T-helper 2 cell treated with Interferon-gamma antibody and Interleukin-4, amounts not matched to agents 5 μg/mL and 100 μg/mL, for 36 hours (primary cell): Measurements from ENCODE around the gene METRNL.
"Not testable (repeated sequence)": the region's sequence is repeated elsewhere in the genome, so short reads cannot be mapped to it uniquely, and the experiment has no call there.

Experiments used
- DNase-seq: peaks from one replicate; pipeline ENCODE4 v3.0.0; 2021; ENCODE audit warnings: low spot score
- H3K27ac Mint-ChIP-seq: one replicate; pipeline ENCODE4 v1.8.0; 2021; ENCODE audit warnings: mild to moderate bottlenecking, mixed read lengths
- H3K27me3 Mint-ChIP-seq: one replicate; pipeline ENCODE4 v1.8.0; 2021; ENCODE audit warnings: low read depth, mixed read lengths
- H3K36me3 Mint-ChIP-seq: one replicate; pipeline ENCODE4 v1.8.0; 2021; ENCODE audit warnings: low read depth, mixed read lengths
- H3K4me1 Mint-ChIP-seq: one replicate; pipeline ENCODE4 v1.8.0; 2021; ENCODE audit warnings: low read depth, mixed read lengths
- H3K4me3 Mint-ChIP-seq: one replicate; pipeline ENCODE4 v1.8.0; 2022; ENCODE audit warnings: mild to moderate bottlenecking, moderate library complexity, mixed read lengths
- H3K9me3 Mint-ChIP-seq: one replicate; pipeline ENCODE4 v1.8.0; 2021; ENCODE audit warnings: mixed read lengths

The METRNL gene

DNA sequence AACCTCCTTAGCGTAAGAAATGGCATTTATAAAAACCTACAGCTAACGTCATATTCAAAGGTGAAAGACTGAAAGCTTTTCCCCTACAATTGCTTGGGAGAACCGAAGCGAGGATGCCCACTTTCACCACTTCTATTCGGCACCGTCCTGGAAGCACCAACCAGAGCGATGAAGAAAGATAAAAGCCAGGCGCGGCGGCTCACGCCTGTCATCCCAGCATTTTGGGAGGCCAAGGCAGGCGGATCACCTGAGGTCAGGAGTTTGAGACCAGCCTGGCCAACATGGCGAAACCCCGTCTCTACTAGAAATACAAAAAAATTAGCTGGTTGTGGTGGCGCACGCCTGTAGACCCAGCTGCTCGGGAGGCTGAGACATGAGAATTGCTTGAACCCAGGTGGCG, 34.9 kb upstream of the METRNL start:
- H3K4me1 Mint-ChIP-seq = peaks cover 19% of the 10 kb centered on the region
- peaks cover 64% of the 10 kb centered on the region for H3K36me3 Mint-ChIP-seq
- H3K27me3 Mint-ChIP-seq, DNase-seq, H3K27ac Mint-ChIP-seq, H3K4me3 Mint-ChIP-seq: not testable (repeated sequence)
- H3K9me3 Mint-ChIP-seq = peaks cover 48% of the 10 kb centered on the region

DNA sequence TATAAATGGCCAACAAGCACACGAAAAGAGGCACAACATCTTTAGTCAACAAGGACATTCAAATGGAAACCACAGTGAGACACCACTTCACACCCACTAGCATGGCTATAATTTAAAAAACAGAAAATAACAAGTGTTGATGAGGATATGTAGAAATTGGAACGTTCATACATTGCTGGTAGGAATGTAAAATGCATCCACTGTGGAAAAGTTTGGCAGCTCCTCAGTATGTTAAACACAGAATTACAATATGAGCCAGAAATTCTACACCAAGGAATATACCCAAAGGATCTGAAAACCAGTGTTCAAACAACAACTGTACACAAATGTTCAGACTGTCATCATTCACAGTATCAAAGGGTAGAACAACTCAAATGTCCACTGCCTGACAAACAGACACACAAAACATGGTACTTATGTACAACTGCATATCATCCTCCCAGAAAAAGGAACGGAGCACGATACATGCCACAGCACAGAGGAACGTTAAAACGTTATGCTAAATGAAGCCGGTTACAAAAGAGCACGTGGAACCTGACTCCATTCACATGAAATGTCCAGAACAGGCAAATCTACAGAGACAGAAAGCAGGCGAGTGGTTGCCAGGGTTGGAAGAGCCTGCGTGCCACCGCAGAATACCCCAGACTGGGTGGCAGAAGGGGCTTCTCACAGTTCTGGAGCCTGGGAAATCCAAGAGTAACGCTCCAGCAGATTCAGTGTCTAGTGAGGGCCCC, 32.8 kb upstream of the METRNL start:
- Mint-ChIP-seq H3K4me1 (peaks cover 25% of the 10 kb centered on the region), H3K27me3 (no peaks in the 10 kb centered on the region), H3K27ac (peak overlapping the region; percentile 11), H3K9me3 (peaks cover 35% of the 10 kb centered on the region), H3K4me3 (peak overlapping the region; percentile 62), H3K36me3 (peaks cover 47% of the 10 kb centered on the region)
- no peak for DNase-seq

DNA sequence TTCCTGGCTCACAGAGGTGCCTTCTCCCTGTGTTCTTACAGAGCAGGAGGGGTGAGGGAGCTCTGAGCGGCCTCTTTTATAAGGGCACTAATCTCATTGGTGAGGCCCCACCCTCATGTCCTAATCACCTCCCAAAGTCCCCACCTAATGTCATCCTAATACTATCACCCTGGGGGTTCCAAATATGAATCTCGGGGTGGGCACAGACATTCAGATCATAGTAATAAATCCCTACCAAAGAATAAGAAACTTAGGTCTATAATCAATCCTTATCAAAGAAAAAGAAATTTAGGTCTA, 32.3 kb upstream of the METRNL start:
- H3K9me3 Mint-ChIP-seq = peaks cover 30% of the 10 kb centered on the region
- H3K27me3 Mint-ChIP-seq = no peaks in the 10 kb centered on the region
- DNase-seq = no peak
- peaks cover 44% of the 10 kb centered on the region for H3K36me3 Mint-ChIP-seq
- H3K27ac Mint-ChIP-seq = no peak overlapping the region
- H3K4me3 Mint-ChIP-seq = no peak overlapping the region
- peaks cover 25% of the 10 kb centered on the region for H3K4me1 Mint-ChIP-seq

DNA sequence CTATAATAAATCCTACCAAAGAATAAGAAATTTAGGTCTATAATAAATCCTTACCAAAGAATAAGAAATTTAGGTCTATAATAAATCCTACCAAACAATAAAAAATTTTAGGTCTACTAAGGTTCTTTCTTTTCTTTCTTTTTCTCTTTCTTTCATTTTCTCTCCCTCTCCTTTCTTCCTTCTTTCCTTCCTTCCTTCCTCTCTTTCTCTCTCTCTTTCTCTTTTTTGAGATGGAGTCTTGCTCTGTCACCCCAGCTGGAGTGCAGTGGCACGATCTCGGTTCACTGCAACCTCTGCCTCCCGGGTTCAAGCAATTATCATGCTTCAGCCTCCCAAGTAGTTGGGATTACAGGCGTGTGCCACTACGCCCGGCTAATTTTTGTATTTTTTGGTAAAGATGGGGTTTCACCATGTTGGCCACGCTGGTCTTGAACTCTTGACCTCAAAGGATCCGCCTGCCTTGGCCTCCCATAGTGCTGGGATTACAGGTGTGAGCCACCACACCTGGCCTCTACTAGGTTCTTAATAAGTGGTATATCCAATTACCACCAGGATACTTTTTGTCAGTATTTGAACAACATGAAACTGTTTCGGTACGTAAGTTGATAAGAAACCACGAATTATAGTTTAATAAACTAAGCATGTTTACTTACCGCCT, 31.5 kb upstream of the METRNL start:
- Mint-ChIP-seq H3K9me3 (peaks cover 22% of the 10 kb centered on the region), H3K4me3 (peak overlapping the region; percentile 83), H3K27ac (peak overlapping the region; percentile 93), H3K4me1 (peaks cover 25% of the 10 kb centered on the region), H3K36me3 (peaks cover 35% of the 10 kb centered on the region)
- not testable (repeated sequence) for DNase-seq, H3K27me3 Mint-ChIP-seq

DNA sequence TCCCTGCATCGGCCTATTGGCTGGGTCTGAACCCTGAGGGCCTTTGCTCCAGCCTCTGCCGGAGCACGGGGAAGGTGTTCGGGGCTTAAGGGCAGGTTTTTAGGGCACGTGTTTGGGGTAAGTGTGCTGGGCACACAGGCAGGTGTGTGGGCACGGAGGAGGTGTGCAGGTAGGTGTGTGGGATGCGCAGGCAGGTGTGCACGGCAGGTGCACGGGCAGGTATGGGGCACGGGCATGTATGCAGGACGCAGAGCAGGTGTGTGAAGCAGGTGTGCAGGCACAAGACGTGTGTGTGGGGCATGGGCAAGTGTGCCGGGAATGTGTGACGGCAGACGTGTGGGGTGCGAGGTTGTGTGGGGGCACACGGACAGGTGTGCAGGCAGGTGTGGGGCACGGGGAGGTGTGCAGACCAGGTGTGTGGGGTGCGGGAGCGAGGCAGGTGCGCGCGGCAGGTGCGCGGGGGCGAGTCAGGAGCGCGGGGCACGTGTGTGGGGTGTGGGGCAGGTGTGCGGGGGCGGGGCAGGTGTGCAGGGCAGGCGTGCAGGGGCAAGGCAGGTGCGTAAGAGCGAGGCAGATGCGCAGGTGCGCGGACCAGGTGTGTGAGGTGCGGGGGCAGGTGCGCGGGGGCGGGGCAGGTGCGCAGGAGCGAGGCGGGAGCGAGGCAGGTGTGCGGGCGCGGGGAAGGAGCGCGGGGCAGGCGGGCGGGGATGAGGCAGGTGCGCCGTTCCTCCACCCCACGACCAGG, 28.6 kb upstream of the METRNL start:
- H3K9me3 Mint-ChIP-seq = peaks cover 5% of the 10 kb centered on the region
- DNase-seq = no peak
- H3K27ac Mint-ChIP-seq = peak overlapping the region; percentile 89
- H3K4me3 Mint-ChIP-seq = peak overlapping the region; percentile 93
- no peaks in the 10 kb centered on the region for H3K27me3 Mint-ChIP-seq
- peaks cover 17% of the 10 kb centered on the region for H3K36me3 Mint-ChIP-seq
- H3K4me1 Mint-ChIP-seq = peaks cover 28% of the 10 kb centered on the region

- peaks cover 3% of the 10 kb centered on the region for H3K9me3 Mint-ChIP-seq
- no peaks in the 10 kb centered on the region for H3K27me3 Mint-ChIP-seq
- peaks cover 26% of the 10 kb centered on the region for H3K4me1 Mint-ChIP-seq
- peak; percentile 98 for DNase-seq
- H3K4me3 Mint-ChIP-seq = peak overlapping the region; percentile 74
- H3K36me3 Mint-ChIP-seq = peaks cover 12% of the 10 kb centered on the region
- peak overlapping the region; percentile 88 for H3K27ac Mint-ChIP-seq
Measured at GRCh38 chr17:83051396-83052240, 27.8 kb upstream of the METRNL start.

DNA sequence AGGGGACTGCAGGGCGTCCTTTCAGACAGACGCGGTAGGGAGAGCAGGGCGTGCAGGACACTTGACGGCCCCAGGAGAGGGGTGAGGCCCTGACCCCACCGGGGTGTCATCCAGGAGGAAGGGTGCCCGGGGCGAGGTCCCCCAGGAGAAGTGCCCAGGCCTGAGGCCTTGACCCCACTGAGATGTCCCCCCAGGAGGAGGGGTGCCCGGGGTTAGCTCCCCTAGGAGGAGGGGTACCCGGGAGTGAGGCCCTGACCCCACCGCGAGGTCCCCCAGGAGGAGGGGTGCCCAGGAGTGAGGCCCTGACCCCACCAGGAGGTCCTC, 27.2 kb upstream of the METRNL start:
- Mint-ChIP-seq H3K27me3 (no peaks in the 10 kb centered on the region), H3K4me1 (peaks cover 24% of the 10 kb centered on the region), H3K27ac (peak overlapping the region; percentile 88), H3K4me3 (peak overlapping the region; percentile 74), H3K36me3 (peaks cover 7% of the 10 kb centered on the region), H3K9me3 (no peaks in the 10 kb centered on the region)
- DNase-seq = no peak

DNA sequence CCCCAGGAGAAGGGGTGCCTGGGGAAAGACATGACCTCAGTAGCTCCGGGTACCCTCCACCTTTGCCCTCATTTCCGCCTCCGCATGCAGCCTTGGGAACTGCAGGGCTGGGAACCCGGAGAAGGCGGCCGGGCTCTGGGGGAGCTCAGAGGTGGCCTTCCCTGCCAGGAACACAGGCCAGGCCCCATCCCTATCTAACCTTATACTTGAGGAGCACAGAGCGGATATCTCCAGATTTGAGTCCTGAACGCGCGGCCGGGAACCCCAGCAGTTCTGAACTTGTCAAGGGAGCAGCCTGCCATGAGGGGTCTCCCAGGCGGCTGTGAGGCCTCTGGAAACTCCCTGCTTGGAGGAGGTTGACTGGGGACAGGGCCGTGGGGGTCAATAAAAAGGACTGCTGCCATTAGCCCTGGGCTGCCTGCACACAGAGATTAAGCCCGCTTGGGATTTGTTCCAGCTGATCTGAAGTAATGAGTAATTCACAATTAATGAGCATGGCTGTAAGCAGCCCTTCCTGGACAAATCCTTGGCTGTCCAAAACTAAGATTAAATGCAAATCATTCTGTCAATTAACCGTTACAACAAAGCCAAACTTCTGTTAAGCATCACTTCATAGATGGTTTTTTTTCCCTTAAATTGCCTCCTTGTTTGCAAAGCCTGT, 26.3 kb upstream of the METRNL start:
- Mint-ChIP-seq H3K4me3 (no peak overlapping the region), H3K27me3 (no peaks in the 10 kb centered on the region), H3K36me3 (peaks cover 3% of the 10 kb centered on the region), H3K9me3 (no peaks in the 10 kb centered on the region), H3K27ac (peak overlapping the region; percentile 69), H3K4me1 (peaks cover 20% of the 10 kb centered on the region)
- no peak for DNase-seq

GRCh38 chr17:83053739-83054451, 25.5 kb upstream of the METRNL start:
- Mint-ChIP-seq H3K36me3 (no peaks in the 10 kb centered on the region), H3K4me3 (peak overlapping the region; percentile 25), H3K4me1 (peaks cover 12% of the 10 kb centered on the region), H3K27me3 (no peaks in the 10 kb centered on the region), H3K9me3 (no peaks in the 10 kb centered on the region), H3K27ac (peak overlapping the region; percentile 69)
- DNase-seq = no peak

DNA sequence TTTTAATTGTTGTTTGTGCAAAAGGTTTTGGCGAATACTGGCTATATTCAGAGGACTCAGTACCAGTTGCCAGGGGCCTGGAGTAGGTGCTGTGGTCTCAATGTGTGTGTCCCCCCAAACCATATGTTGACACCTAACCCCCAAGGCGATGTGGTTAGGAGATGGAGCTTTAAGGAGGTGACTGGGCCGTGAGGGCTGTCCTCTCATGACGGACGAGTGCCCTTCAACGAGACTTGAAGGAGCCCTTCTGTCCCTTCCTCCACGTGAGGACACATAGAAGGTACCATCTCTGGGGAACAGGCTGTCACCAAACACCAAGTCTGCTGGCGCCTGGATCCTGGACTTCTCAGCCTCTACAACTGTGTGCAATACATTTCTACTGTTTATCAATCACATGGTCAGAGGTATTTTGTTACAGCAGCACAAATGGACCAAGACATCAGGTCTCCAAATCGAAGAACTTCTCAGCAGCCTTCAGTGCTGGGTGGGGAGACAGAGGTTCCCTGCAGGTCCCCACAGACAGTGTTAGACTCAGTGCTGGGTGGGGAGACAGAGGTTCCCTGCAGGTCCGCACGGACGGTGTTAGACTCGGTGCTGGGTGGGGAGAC, 24.8 kb upstream of the METRNL start:
- no peak overlapping the region for H3K4me3 Mint-ChIP-seq
- H3K36me3 Mint-ChIP-seq = no peaks in the 10 kb centered on the region
- H3K4me1 Mint-ChIP-seq = peaks cover 12% of the 10 kb centered on the region
- H3K27me3 Mint-ChIP-seq = no peaks in the 10 kb centered on the region
- H3K9me3 Mint-ChIP-seq = no peaks in the 10 kb centered on the region
- no peak for DNase-seq
- no peak overlapping the region for H3K27ac Mint-ChIP-seq

- H3K27ac Mint-ChIP-seq, DNase-seq, H3K4me3 Mint-ChIP-seq, H3K27me3 Mint-ChIP-seq, H3K36me3 Mint-ChIP-seq, H3K9me3 Mint-ChIP-seq: not testable (repeated sequence)
- peaks cover 12% of the 10 kb centered on the region for H3K4me1 Mint-ChIP-seq
Measured at GRCh38 chr17:83055176-83055575, 24.2 kb upstream of the METRNL start.

DNA sequence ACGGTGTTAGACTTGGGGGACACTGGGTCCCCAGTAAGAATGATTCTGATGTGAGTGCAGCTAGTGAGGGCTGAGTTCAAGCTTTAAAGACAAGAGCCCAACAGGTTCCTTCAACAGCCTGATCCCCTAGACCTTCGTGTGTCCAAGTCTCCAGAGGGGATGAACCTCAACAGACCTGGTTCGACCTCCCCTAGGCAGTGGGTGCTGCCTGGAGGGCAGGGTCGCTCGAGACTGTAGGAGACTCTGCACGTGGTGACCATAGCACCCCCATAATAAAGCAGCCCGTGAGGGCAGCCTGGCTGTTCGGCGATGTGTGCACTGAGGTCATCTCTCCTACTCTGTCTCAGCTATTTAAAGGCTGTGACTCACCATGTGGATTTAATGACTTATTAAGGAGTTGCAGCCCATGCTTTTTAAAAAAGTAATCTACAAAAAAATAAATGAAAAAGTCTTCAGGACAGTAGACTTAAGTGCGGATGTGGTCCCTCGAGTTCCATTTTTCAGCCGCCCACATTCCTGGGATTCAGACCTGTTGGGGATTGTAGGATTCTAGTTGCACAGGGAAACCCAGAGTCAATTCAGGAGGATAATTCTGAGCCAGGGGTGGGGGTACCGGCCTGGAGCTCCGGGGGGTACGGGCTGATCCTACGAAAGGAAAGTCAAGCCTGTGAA, 23.4 kb upstream of the METRNL start:
- H3K36me3 Mint-ChIP-seq = no peaks in the 10 kb centered on the region
- H3K4me3 Mint-ChIP-seq = no peak overlapping the region
- peaks cover 7% of the 10 kb centered on the region for H3K4me1 Mint-ChIP-seq
- no peaks in the 10 kb centered on the region for H3K9me3 Mint-ChIP-seq
- no peak overlapping the region for H3K27ac Mint-ChIP-seq
- H3K27me3 Mint-ChIP-seq = no peaks in the 10 kb centered on the region
- DNase-seq = no peak
